A673 (cell line): ENCODE data around the gene SERAC1.

ENCODE experiments used
- EZH2 ChIP-seq: fragments of 200-600 bp; sonication (generic); IDR thresholded peaks from 2 replicates; pipeline ENCODE4 v1.6.1; 2017; ENCODE audit warnings: borderline replicate concordance, low read depth, mild to moderate bottlenecking, mixed read lengths, antibody characterized with exemption, low read length; ENCODE audit not compliant: poor library complexity, severe bottlenecking
- TF ChIP-seq, protein P1 (sequence below): fragments of 300-800, 200-600 bp; sonication (generic); conservative IDR thresholded peaks from 2 replicates; pipeline ENCODE4 v1.5.1; 2017; ENCODE audit warnings: low read depth, mild to moderate bottlenecking, antibody characterized with exemption, low read length, moderate library complexity, mixed read lengths

- TF ChIP-seq, protein P1, sequence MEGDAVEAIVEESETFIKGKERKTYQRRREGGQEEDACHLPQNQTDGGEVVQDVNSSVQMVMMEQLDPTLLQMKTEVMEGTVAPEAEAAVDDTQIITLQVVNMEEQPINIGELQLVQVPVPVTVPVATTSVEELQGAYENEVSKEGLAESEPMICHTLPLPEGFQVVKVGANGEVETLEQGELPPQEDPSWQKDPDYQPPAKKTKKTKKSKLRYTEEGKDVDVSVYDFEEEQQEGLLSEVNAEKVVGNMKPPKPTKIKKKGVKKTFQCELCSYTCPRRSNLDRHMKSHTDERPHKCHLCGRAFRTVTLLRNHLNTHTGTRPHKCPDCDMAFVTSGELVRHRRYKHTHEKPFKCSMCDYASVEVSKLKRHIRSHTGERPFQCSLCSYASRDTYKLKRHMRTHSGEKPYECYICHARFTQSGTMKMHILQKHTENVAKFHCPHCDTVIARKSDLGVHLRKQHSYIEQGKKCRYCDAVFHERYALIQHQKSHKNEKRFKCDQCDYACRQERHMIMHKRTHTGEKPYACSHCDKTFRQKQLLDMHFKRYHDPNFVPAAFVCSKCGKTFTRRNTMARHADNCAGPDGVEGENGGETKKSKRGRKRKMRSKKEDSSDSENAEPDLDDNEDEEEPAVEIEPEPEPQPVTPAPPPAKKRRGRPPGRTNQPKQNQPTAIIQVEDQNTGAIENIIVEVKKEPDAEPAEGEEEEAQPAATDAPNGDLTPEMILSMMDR: no peak
- no peak for TF ChIP-seq EZH2
Observed at GRCh38 chr6:158111987-158112386, 56.1 kb downstream of the SERAC1 start.
